K562 (cell line): ENCODE results near the gene CCL16. TPM values are rescaled to one million over a fixed set of nuclear protein-coding genes. Genes with fewer than 3 reads are reported as not detected.

Experiments used
- ATF7 ChIP-seq: fragments of 450-650 bp; IDR thresholded peaks from 2 replicates; pipeline ENCODE4 v1.7.1; 2014; ENCODE audit warnings: mild to moderate bottlenecking, moderate library complexity
- BRD9 ChIP-seq: fragments of 450-650 bp; IDR thresholded peaks from 2 replicates; pipeline ENCODE4 v1.6.1; 2018; ENCODE audit warnings: low read depth; ENCODE audit not compliant: partially characterized antibody
- CREB1 ChIP-seq, 2 experiments: sonication (generic) in 1 of 2; formaldehyde crosslinking in 1 of 2; IDR thresholded peaks; 2 replicates each; pipeline versions ENCODE4 v1.6.1 to v1.8.0; 2012 to 2022; ENCODE audit warnings: inconsistent platforms in 1 of 2, mild to moderate bottlenecking in 1 of 2, missing genetic modification reagents in 1 of 2, moderate library complexity in 1 of 2
- E2F1 ChIP-seq: sonication (generic); formaldehyde crosslinking; IDR thresholded peaks from 2 replicates; pipeline ENCODE4 v1.8.1; 2023; ENCODE audit warnings: mild to moderate bottlenecking, missing genetic modification reagents, moderate library complexity
- E2F5 ChIP-seq: sonication (generic); formaldehyde crosslinking; IDR thresholded peaks from 2 replicates; pipeline ENCODE4 v1.8.0; 2022; ENCODE audit warnings: mild to moderate bottlenecking, missing genetic modification reagents
- EP300 ChIP-seq: IDR thresholded peaks from 2 replicates; pipeline ENCODE4 v1.6.1; 2012; ENCODE audit warnings: low read length, improper control_type of control experiment
- FOXK2 ChIP-seq, 2 experiments: fragments of 450-650 bp; IDR thresholded peaks in 1 of 2; conservative IDR thresholded peaks in 1 of 2; 2 replicates each; pipeline ENCODE4 v1.6.1; 2016; ENCODE audit warnings: low read depth in 2 of 2, mild to moderate bottlenecking in 1 of 2
- FOXM1 ChIP-seq, 2 experiments: fragments of 450-650 bp in 1 of 2; sonication (generic) in 1 of 2; formaldehyde crosslinking in 1 of 2; IDR thresholded peaks; 2 replicates each; pipeline versions ENCODE4 v1.6.1 to v1.9.0; 2017 to 2022; ENCODE audit warnings: low read depth in 2 of 2, mild to moderate bottlenecking in 2 of 2, missing genetic modification reagents in 1 of 2, moderate library complexity in 1 of 2
- HCFC1 ChIP-seq: IDR thresholded peaks from 2 replicates; pipeline ENCODE4 v1.6.1; 2012; ENCODE audit warnings: low read depth, low read length, improper control_type of control experiment
- IFI16 ChIP-seq: fragments of 250-450 bp; sonication (Bioruptor Pico); IDR thresholded peaks from 2 replicates; pipeline ENCODE4 v2.1.2; 2022; ENCODE audit warnings: mild to moderate bottlenecking, inconsistent platforms
- L3MBTL2 ChIP-seq: fragments of 450-650 bp; IDR thresholded peaks from 2 replicates; pipeline ENCODE4 v1.6.1; 2016; ENCODE audit warnings: mild to moderate bottlenecking, moderate library complexity
- MYC ChIP-seq, 2 experiments: fragments of 250-450 bp in 1 of 2; sonication (Bioruptor Pico) in 1 of 2; IDR thresholded peaks; 2 replicates each; pipeline versions ENCODE4 v1.5.1 to v1.6.1; 2012 to 2021; ENCODE audit warnings: low read depth in 2 of 2, borderline replicate concordance in 1 of 2, improper control_type of control experiment in 1 of 2, low read length in 1 of 2, mild to moderate bottlenecking in 1 of 2, moderate library complexity in 1 of 2
- POLR2G ChIP-seq: fragments of 200-400 bp; formaldehyde crosslinking; IDR thresholded peaks from 2 replicates; pipeline ENCODE4 v1.6.1; 2017; ENCODE audit warnings: low read depth, mild to moderate bottlenecking, antibody characterized with exemption, low read length, moderate library complexity
- RCOR1 ChIP-seq, 2 experiments: IDR thresholded peaks; 2 replicates each; pipeline ENCODE4 v1.6.1; 2012; ENCODE audit warnings: low read depth in 2 of 2, low read length in 2 of 2, borderline replicate concordance in 1 of 2, improper control_type of control experiment in 1 of 2
- SMC3 ChIP-seq: conservative IDR thresholded peaks from 2 replicates; pipeline ENCODE4 v1.6.1; 2011; ENCODE audit warnings: low read depth, low read length, improper control_type of control experiment; ENCODE audit not compliant: insufficient read depth
- SRF ChIP-seq, 2 experiments: fragments of 250-450, 450-650 bp in 1 of 2; sonication (Bioruptor Pico) in 1 of 2; sonication (generic) in 1 of 2; formaldehyde crosslinking; IDR thresholded peaks; 2 replicates each; pipeline versions ENCODE4 v1.5.0 to v1.5.1; 2020 to 2022; ENCODE audit warnings: mild to moderate bottlenecking in 1 of 2, missing genetic modification reagents in 1 of 2
- TCF7 ChIP-seq: sonication (generic); IDR thresholded peaks from 2 replicates; pipeline ENCODE4 v1.6.1; 2016; ENCODE audit warnings: antibody characterized with exemption, borderline replicate concordance
- TFAM ChIP-seq: fragments of 250-450 bp; sonication (Bioruptor Pico); conservative IDR thresholded peaks from 2 replicates; pipeline ENCODE4 v1.5.0; 2021; ENCODE audit warnings: mild to moderate bottlenecking, moderate library complexity
- VEZF1 ChIP-seq: fragments of 200-800 bp; sonication (Bioruptor generic); IDR thresholded peaks from 2 replicates; pipeline ENCODE4 v1.6.1; 2017; ENCODE audit warnings: missing genetic modification characterization, missing compliant biosample characterization
- ZBED1 ChIP-seq: IDR thresholded peaks from 2 replicates; pipeline ENCODE4 v1.6.1; 2014
- ZBTB34 ChIP-seq: fragments of 250-450 bp; sonication (Bioruptor Pico); IDR thresholded peaks from 2 replicates; pipeline ENCODE4 v1.8.0; 2021; ENCODE audit warnings: mild to moderate bottlenecking, moderate library complexity
- polyA plus RNA-seq, 8 experiments: library from polyadenylated mRNA; depleted of rRNA in 4 of 8; stranded (reverse) in 5 of 8; unstranded in 3 of 8; fragments of >200 nt; fragmentation: Nextera tagmentation in 2 of 8; fragmentation: Illumina TruSeq in 1 of 8; extraction: Ambion mirVana in 2 of 8; extraction: Trizol in 1 of 8; gene quantifications; 2 replicates each; pipeline versions ENCODE4 v1.2.1 to v1.2.3, GENCODE V29; 2011 to 2014; ENCODE audit warnings: inconsistent platforms in 1 of 8, missing spikeins in 1 of 8
- total RNA-seq, 7 experiments: library from RNA; depleted of rRNA in 6 of 7; stranded (reverse); fragments of >200 nt in 6 of 7; fragmentation: Illumina TruSeq in 2 of 7; extraction: Trizol in 2 of 7; gene quantifications; 2 replicates each; pipeline versions ENCODE4 v1.2.1 to v1.2.3, GENCODE V29; 2011 to 2021; ENCODE audit warnings: low replicate concordance in 1 of 7

CCL16 gene
- total and polyA plus RNA-seq, 9 of the 15 experiments (the other 6 are each of a cell fraction or from before 2014, with no cell fraction given), result not detected

- TF ChIP-seq VEZF1 (CRISPR knock-in tag), result peak; percentile 67
- peak; percentile 50 for TF ChIP-seq ATF7
- 0 out of 2 replicates have a peak, but pooled peaks have one; percentile 9 for TF ChIP-seq HCFC1
- peak; percentile 82 for TF ChIP-seq MYC (IDR thresholded peaks at IDR 0.05; ENCODE audit: low read depth, low read length)
- no peak; the same call in 1 of the 2 replicates for TF ChIP-seq MYC (CRISPR knock-in tag; IDR thresholded peaks at IDR 0.05; ENCODE audit: borderline replicate concordance, low read depth)
- TF ChIP-seq FOXK2 (conservative IDR thresholded peaks at IDR 0.05 in 1 of 2, IDR thresholded peaks at IDR 0.05 in 1 of 2; ENCODE audit: low read depth in 2 of 2), result peak in 1 of 2 experiments; percentile 43; a peak in 1 of 4 replicates
- no peak for TF ChIP-seq E2F5 (CRISPR knock-in tag)
- TF ChIP-seq CREB1 (IDR thresholded peaks at IDR 0.05), result peak; percentile 29; the same call in 1 of the 2 replicates
- no peak; the same call in 1 of the 2 replicates for TF ChIP-seq CREB1 (CRISPR knock-in tag; IDR thresholded peaks at IDR 0.05)
- no peak for TF ChIP-seq TCF7
- no peak for TF ChIP-seq ZBTB34 (CRISPR knock-in tag)
- TF ChIP-seq IFI16, result no peak
- peak; percentile 67 for TF ChIP-seq FOXM1 (IDR thresholded peaks at IDR 0.05; ENCODE audit: low read depth)
- no peak for TF ChIP-seq FOXM1 (CRISPR knock-in tag; IDR thresholded peaks at IDR 0.05; ENCODE audit: low read depth)
- peak; percentile 94 for TF ChIP-seq E2F1 (CRISPR knock-in tag)
- peak in 1 of 2 experiments; percentile 44; a peak in 1 of 4 replicates for TF ChIP-seq SRF (CRISPR knock-in tag; IDR thresholded peaks at IDR 0.05)
- TF ChIP-seq L3MBTL2, result peak; percentile 95
- peak in 1 of 2 experiments; percentile 49; a peak in 1 of 4 replicates for TF ChIP-seq RCOR1 (IDR thresholded peaks at IDR 0.05; ENCODE audit: borderline replicate concordance in 1 of 2, low read depth in 2 of 2, low read length in 2 of 2)
- no peak for TF ChIP-seq TFAM (CRISPR knock-in tag)
- 0 out of 2 replicates have a peak, but pooled peaks have one; percentile 3 for TF ChIP-seq SMC3
- TF ChIP-seq BRD9, result no peak
- TF ChIP-seq POLR2G, result peak; percentile 75
- peak; percentile 29 for TF ChIP-seq EP300
- TF ChIP-seq ZBED1, result no peak
These were observed 50.9 kb downstream of the CCL16 start, which contains the start of gene RDM1 (continued) for GRCh38 chr17:35930211-35931065.
